Testis (tissue), 2 donors: ENCODE measurements around the gene TRIM52.

Source experiments
- CTCF ChIP-seq, 3 experiments: fragments of 450-650 bp in 2 of 3; fragments of 200-600 bp in 1 of 3; sonication (generic) in 1 of 3; IDR thresholded peaks; one replicate each; pipeline ENCODE4 v1.5.1; 2016 to 2019; ENCODE audit warnings: antibody characterized with exemption in 3 of 3, mild to moderate bottlenecking in 2 of 3, moderate library complexity in 1 of 3
- POLR2A ChIP-seq: fragments of 450-650 bp; IDR thresholded peaks from one replicate; pipeline ENCODE4 v1.6.1; 2017; ENCODE audit warnings: antibody characterized with exemption, mild to moderate bottlenecking, moderate library complexity

GRCh38 chr5:181224390-181225229 is 36.3 kb downstream of the TRIM52 start:
- TF ChIP-seq CTCF (IDR thresholded peaks at IDR 0.05) (no peak), POLR2A (no peak)
